Ascending aorta (tissue), 2 donors: ENCODE results near the gene MYO3B. TPM values are rescaled to one million over a fixed set of nuclear protein-coding genes. Genes with fewer than 3 reads are reported as not detected.

Experiments used
- DNase-seq, 2 donors: peaks; one replicate each; pipeline ENCODE4 v3.0.0-alpha.2; 2019; ENCODE audit warnings: low spot score in 2 of 2
- H3K27ac ChIP-seq, 2 donors: fragments of 200-600 bp; sonication (generic); one replicate each; pipeline ENCODE4 v1.5.1; 2016 to 2017; ENCODE audit warnings: mild to moderate bottlenecking in 1 of 2
- H3K27me3 ChIP-seq: fragments of 200-600 bp; sonication (generic); one replicate; pipeline ENCODE4 v1.5.1; 2017
- H3K36me3 ChIP-seq, 2 donors: fragments of 200-600 bp; sonication (generic); one replicate each; pipeline ENCODE4 v1.5.1; 2016
- H3K4me1 ChIP-seq, 2 donors: fragments of 200-600 bp; sonication (generic); one replicate each; pipeline ENCODE4 v1.5.1; 2016 to 2017; ENCODE audit warnings: mild to moderate bottlenecking in 1 of 2
- H3K4me3 ChIP-seq, 2 donors: fragments of 200-600 bp; sonication (generic); one replicate each; pipeline ENCODE4 v1.5.1; 2016 to 2017; ENCODE audit warnings: mild to moderate bottlenecking in 1 of 2
- H3K9me3 ChIP-seq, 2 donors: fragments of 200-600 bp; sonication (generic); one replicate each; pipeline ENCODE4 v1.5.1; 2016
- CTCF ChIP-seq, 3 experiments: fragments of 200-600 bp in 2 of 3; fragments of 450-650 bp in 1 of 3; sonication (generic) in 2 of 3; IDR thresholded peaks; one replicate each; pipeline ENCODE4 v1.5.1; 2016 to 2019; ENCODE audit warnings: antibody characterized with exemption in 3 of 3, mild to moderate bottlenecking in 1 of 3, moderate library complexity in 1 of 3
- intact Hi-C: fragments of 100-400 bp; cut with DNase I; formaldehyde crosslinking; loops from one replicate; pipeline ENCODE4 v1.15.1; 2023
- total RNA-seq: library from RNA; depleted of rRNA; stranded (reverse); fragments of >200 nt; gene quantifications from one replicate; pipeline ENCODE4 v1.1.0, GENCODE V29; 2016

MYO3B gene
- total RNA-seq, 1 donor from 2014 or later = not detected

GRCh38 chr2:170142502-170142901 lies 35.4 kb upstream of the MYO3B start:
- H3K36me3 ChIP-seq = no peaks in the 10 kb centered on the region
- no peak overlapping the region for H3K4me3 ChIP-seq
- H3K27ac ChIP-seq = no peak overlapping the region
- no peak for TF ChIP-seq CTCF (IDR thresholded peaks at IDR 0.05)
- H3K9me3 ChIP-seq = no peaks in the 10 kb centered on the region
- no peak for DNase-seq
- intact Hi-C loops = no loop called here
- no peaks in the 10 kb centered on the region for H3K27me3 ChIP-seq
- no peaks in the 10 kb centered on the region for H3K4me1 ChIP-seq

GRCh38 chr2:170143045-170143717 lies 34.8 kb upstream of the MYO3B start:
- Histone ChIP-seq H3K4me1 (no peaks in the 10 kb centered on the region), H3K4me3 (no peak overlapping the region), H3K9me3 (no peaks in the 10 kb centered on the region), H3K27ac (no peak overlapping the region), H3K36me3 (no peaks in the 10 kb centered on the region), H3K27me3 (no peaks in the 10 kb centered on the region)
- DNase-seq = no peak
- no peak for TF ChIP-seq CTCF (IDR thresholded peaks at IDR 0.05)
- intact Hi-C loops = no loop called here

GRCh38 chr2:170144761-170145160 lies 33.2 kb upstream of the MYO3B start:
- H3K27me3 ChIP-seq = no peaks in the 10 kb centered on the region
- no peaks in the 10 kb centered on the region for H3K36me3 ChIP-seq
- intact Hi-C loops = no loop called here
- no peak for DNase-seq
- no peaks in the 10 kb centered on the region for H3K4me1 ChIP-seq
- H3K4me3 ChIP-seq = no peak overlapping the region
- no peak overlapping the region for H3K27ac ChIP-seq
- no peaks in the 10 kb centered on the region for H3K9me3 ChIP-seq
- no peak for TF ChIP-seq CTCF (IDR thresholded peaks at IDR 0.05)

- Histone ChIP-seq H3K4me1 (no peaks in the 10 kb centered on the region), H3K36me3 (no peaks in the 10 kb centered on the region), H3K9me3 (no peaks in the 10 kb centered on the region), H3K4me3 (no peak overlapping the region), H3K27ac (no peak overlapping the region), H3K27me3 (no peaks in the 10 kb centered on the region)
- intact Hi-C loops = no loop called here
- TF ChIP-seq CTCF (IDR thresholded peaks at IDR 0.05) = no peak
- no peak for DNase-seq
Observed at GRCh38 chr2:170145191-170145590, 32.8 kb upstream of the MYO3B start.

- Histone ChIP-seq H3K27ac (no peak overlapping the region), H3K4me3 (no peak overlapping the region), H3K4me1 (no peaks in the 10 kb centered on the region), H3K36me3 (no peaks in the 10 kb centered on the region), H3K27me3 (no peaks in the 10 kb centered on the region), H3K9me3 (no peaks in the 10 kb centered on the region)
- no peak for TF ChIP-seq CTCF (IDR thresholded peaks at IDR 0.05)
- no peak for DNase-seq
- intact Hi-C loops = no loop called here
Observed at GRCh38 chr2:170145675-170146432, 32.1 kb upstream of the MYO3B start.
